ENCODE results near the gene ABCA6. TPM values are rescaled to one million over a fixed set of nuclear protein-coding genes. Genes with fewer than 3 reads are reported as not detected.
"Not testable (repeated sequence)": the region's sequence is repeated elsewhere in the genome, so short reads cannot be mapped to it uniquely, and the experiment has no call there.

ABCA6 gene
- polyA plus RNA-seq, 1 experiment = 0.36 TPM

DNA sequence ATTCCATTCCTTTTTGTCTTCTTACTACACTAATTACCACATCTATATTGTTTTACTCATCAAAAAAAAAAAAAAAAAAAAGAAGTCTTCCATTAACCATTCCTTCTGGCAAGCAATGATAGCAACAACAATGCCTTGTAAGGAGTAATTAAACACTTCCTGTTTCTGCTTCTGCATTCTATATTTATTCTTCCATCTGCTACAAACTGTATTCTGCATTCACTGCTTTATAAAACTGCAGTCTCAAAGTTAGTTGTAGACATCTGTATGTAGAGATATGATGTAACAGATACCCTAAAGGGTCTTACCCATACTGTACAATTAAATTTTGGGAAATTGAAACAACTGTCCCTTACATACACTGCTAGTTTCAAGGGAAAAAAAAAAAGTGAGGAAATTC is 28.7 kb upstream of the ABCA6 start:
- POLR2A ChIA-PET = no interaction called here
- no peaks in the 10 kb centered on the region for H3K27me3 ChIP-seq (ENCODE audit: control insufficient read depth, insufficient read depth, low read length)
- H3K4me3 ChIP-seq (ENCODE audit: low read depth, low read length) = no peak overlapping the region
- no peak for DNase-seq (ENCODE audit: low read depth, low spot score)
- TF ChIP-seq, protein P1, sequence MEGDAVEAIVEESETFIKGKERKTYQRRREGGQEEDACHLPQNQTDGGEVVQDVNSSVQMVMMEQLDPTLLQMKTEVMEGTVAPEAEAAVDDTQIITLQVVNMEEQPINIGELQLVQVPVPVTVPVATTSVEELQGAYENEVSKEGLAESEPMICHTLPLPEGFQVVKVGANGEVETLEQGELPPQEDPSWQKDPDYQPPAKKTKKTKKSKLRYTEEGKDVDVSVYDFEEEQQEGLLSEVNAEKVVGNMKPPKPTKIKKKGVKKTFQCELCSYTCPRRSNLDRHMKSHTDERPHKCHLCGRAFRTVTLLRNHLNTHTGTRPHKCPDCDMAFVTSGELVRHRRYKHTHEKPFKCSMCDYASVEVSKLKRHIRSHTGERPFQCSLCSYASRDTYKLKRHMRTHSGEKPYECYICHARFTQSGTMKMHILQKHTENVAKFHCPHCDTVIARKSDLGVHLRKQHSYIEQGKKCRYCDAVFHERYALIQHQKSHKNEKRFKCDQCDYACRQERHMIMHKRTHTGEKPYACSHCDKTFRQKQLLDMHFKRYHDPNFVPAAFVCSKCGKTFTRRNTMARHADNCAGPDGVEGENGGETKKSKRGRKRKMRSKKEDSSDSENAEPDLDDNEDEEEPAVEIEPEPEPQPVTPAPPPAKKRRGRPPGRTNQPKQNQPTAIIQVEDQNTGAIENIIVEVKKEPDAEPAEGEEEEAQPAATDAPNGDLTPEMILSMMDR (IDR thresholded peaks at IDR 0.05; ENCODE audit: low read depth, low read length) = no peak
- no peaks in the 10 kb centered on the region for H3K9me3 ChIP-seq (ENCODE audit: control insufficient read depth, insufficient read depth, low read length)
- H3K27ac ChIP-seq (ENCODE audit: low read depth, low read length) = no peak overlapping the region
- CTCF ChIA-PET = no interaction called here

DNA sequence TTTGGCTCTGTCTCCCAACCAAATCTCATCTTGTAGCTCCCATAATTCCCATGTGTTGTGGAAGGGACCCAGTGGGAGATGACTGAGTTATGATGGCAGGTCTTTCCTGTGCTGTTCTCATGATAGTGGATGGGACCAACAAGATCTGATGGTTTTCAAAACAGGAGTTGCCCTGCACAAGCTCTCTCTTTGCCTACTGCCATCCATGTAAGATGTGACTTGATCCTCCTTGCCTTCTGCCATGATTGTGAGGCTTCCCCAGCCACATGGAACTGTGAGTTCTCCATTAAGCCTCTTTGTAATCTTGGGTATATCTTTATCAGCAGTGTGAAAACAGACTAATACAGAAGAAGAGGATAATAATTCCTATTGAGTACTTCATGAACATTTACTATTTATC is 26.9 kb upstream of the ABCA6 start:
- H3K27me3 ChIP-seq (ENCODE audit: control insufficient read depth, insufficient read depth, low read length); POLR2A ChIA-PET; H3K4me3 ChIP-seq (ENCODE audit: low read depth, low read length); H3K9me3 ChIP-seq (ENCODE audit: control insufficient read depth, insufficient read depth, low read length); H3K27ac ChIP-seq (ENCODE audit: low read depth, low read length); CTCF ChIA-PET; DNase-seq (ENCODE audit: low read depth, low spot score): not testable (repeated sequence)

DNA sequence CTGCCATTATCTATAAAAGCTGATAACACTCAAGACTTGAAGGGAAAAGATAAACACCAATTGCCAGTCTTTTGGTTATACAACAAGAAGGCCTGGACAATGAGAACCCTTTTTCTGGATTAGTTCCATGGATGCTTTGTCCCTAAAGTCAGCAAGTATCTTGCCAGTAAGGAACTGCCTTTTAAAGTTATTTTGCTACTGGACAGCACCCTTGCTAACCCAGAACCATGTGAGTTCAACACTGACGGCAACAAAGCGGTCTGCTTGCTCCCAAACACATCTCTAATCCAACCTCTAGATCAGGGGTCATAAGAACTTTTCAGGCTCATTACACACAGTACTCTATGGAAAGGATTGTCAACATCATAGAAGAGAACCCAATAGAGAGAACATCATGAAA is 25.3 kb upstream of the ABCA6 start:
- TF ChIP-seq, protein P1 (IDR thresholded peaks at IDR 0.05; ENCODE audit: low read depth, low read length) = no peak
- Histone ChIP-seq H3K27me3 (ENCODE audit: control insufficient read depth, insufficient read depth, low read length) (no peaks in the 10 kb centered on the region), H3K9me3 (ENCODE audit: control insufficient read depth, insufficient read depth, low read length) (no peaks in the 10 kb centered on the region), H3K27ac (ENCODE audit: low read depth, low read length) (no peak overlapping the region), H3K4me3 (ENCODE audit: low read depth, low read length) (no peak overlapping the region)
- ChIA-PET CTCF (no interaction called here), POLR2A (no interaction called here)
- no peak for DNase-seq (ENCODE audit: low read depth, low spot score)

DNA sequence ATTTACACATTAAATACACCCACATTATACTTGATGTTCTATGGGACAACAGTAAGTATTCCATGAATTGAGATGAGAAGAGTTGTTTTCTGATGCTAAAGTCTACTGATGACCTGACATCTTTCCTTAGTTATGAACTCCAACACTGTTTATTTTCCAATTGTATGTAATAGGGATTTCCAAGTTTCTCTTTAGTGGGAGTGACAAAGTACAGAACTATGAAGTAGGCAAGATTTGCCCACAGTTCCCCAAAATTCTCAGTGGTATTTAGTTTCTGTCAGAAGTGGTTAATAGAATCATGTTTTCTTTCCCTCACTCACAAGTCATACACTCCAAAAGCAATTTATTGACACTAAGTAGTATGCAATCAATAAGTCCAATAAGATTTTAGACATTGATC is 22.5 kb upstream of the ABCA6 start:
- no peak overlapping the region for H3K27ac ChIP-seq (ENCODE audit: low read depth, low read length)
- POLR2A ChIA-PET = no interaction called here
- no peaks in the 10 kb centered on the region for H3K27me3 ChIP-seq (ENCODE audit: control insufficient read depth, insufficient read depth, low read length)
- no peaks in the 10 kb centered on the region for H3K9me3 ChIP-seq (ENCODE audit: control insufficient read depth, insufficient read depth, low read length)
- TF ChIP-seq, protein P1 (IDR thresholded peaks at IDR 0.05; ENCODE audit: low read depth, low read length) = no peak
- no peak for DNase-seq (ENCODE audit: low read depth, low spot score)
- CTCF ChIA-PET = no interaction called here
- H3K4me3 ChIP-seq (ENCODE audit: low read depth, low read length) = no peak overlapping the region

DNA sequence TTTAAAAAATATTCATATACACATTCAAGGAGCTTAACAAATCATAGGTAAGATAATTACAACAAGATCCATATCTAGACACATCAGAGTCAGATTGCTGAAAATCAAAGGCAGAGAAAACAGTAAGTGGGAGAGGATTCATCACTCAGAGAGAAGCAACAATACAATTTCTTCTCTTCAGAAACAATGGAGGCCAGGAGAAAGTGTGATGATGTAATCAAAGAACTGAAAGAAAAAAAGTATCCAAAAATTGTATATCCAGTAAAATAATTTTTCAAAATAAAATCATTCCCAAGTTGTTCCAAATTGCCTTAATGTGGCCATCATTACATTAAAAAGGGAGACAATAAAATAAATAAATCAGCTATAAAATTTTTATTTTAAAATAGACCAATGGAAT is 17.7 kb upstream of the ABCA6 start:
- Histone ChIP-seq H3K9me3 (ENCODE audit: control insufficient read depth, insufficient read depth, low read length) (no peaks in the 10 kb centered on the region), H3K4me3 (ENCODE audit: low read depth, low read length) (no peak overlapping the region), H3K27me3 (ENCODE audit: control insufficient read depth, insufficient read depth, low read length) (no peaks in the 10 kb centered on the region), H3K27ac (ENCODE audit: low read depth, low read length) (no peak overlapping the region)
- TF ChIP-seq, protein P1 (IDR thresholded peaks at IDR 0.05; ENCODE audit: low read depth, low read length) = no peak
- DNase-seq (ENCODE audit: low read depth, low spot score) = no peak
- POLR2A ChIA-PET = no interaction called here
- CTCF ChIA-PET = no interaction called here

DNA sequence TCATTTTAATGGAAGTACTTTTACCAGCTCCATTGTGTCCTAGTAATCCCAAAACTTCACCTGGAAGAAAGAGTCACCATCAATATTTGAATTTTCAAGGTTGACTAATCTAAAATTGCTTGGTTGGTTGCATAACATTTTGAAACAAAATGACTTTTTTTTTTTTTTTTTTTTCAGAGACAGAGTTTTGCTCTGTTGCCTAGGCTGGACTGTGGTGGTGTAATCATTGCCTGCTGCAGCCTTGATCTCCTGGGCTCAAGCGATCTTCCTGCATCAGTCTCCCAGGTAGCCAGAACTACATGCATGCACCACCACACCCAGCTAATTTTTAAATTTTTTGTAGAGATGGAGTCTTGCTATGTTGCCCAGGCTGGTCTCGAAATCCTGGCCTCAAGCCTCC is 12.6 kb upstream of the ABCA6 start:
- Histone ChIP-seq H3K4me3 (ENCODE audit: low read depth, low read length) (no peak overlapping the region), H3K27me3 (ENCODE audit: control insufficient read depth, insufficient read depth, low read length) (no peaks in the 10 kb centered on the region), H3K27ac (ENCODE audit: low read depth, low read length) (no peak overlapping the region), H3K9me3 (ENCODE audit: control insufficient read depth, insufficient read depth, low read length) (no peaks in the 10 kb centered on the region)
- DNase-seq (ENCODE audit: low read depth, low spot score) = no peak
- TF ChIP-seq, protein P1 (IDR thresholded peaks at IDR 0.05; ENCODE audit: low read depth, low read length) = no peak
- ChIA-PET POLR2A (no interaction called here), CTCF (no interaction called here)
